Osteoblast (primary cell): ENCODE data around the gene SRP19. TPM values are rescaled to one million over a fixed set of nuclear protein-coding genes. Genes with fewer than 3 reads are reported as not detected.

Source experiments
- DNase-seq: peaks from one replicate; pipeline ENCODE4 v3.0.0; 2011; ENCODE audit warnings: low spot score, mixed read lengths; ENCODE audit not compliant: insufficient read length; ENCODE audit errors: missing footprints
- H2AFZ ChIP-seq: 2 replicates; pipeline ENCODE4 v1.6.0; 2011; ENCODE audit warnings: mild to moderate bottlenecking, low read length
- H3K27ac ChIP-seq: 2 replicates; pipeline ENCODE4 v1.5.1; 2011; ENCODE audit warnings: mild to moderate bottlenecking, low read depth, low read length, moderate library complexity
- H3K27me3 ChIP-seq: 2 replicates; pipeline ENCODE4 v1.6.0; 2012; ENCODE audit warnings: mild to moderate bottlenecking, control low read depth, inconsistent platforms, low read length, moderate library complexity; ENCODE audit not compliant: insufficient read depth
- H3K36me3 ChIP-seq: 2 replicates; pipeline ENCODE4 v1.5.1; 2011; ENCODE audit warnings: mild to moderate bottlenecking, low read length, control low read depth, moderate library complexity; ENCODE audit not compliant: insufficient read depth
- H3K4me1 ChIP-seq: 2 replicates; pipeline ENCODE4 v1.5.1; 2011; ENCODE audit warnings: mild to moderate bottlenecking, low read length, control low read depth, moderate library complexity; ENCODE audit not compliant: insufficient read depth
- H3K4me2 ChIP-seq: 2 replicates; pipeline ENCODE4 v1.6.0; 2011; ENCODE audit warnings: mild to moderate bottlenecking, low read length; ENCODE audit not compliant: insufficient read depth
- H3K4me3 ChIP-seq: fragments of 200-600 bp; sonication (generic); 3 replicates; pipeline ENCODE4 v1.5.1; 2012; ENCODE audit warnings: mild to moderate bottlenecking, low read length, inconsistent platforms; ENCODE audit not compliant: insufficient read depth
- H3K79me2 ChIP-seq: 2 replicates; pipeline ENCODE4 v1.6.0; 2012; ENCODE audit warnings: mild to moderate bottlenecking, low read length, control low read depth, inconsistent platforms; ENCODE audit not compliant: insufficient read depth
- H3K9me3 ChIP-seq: 2 replicates; pipeline ENCODE4 v1.5.1; 2011; ENCODE audit warnings: low read depth, low read length, control low read depth
- H4K20me1 ChIP-seq: 2 replicates; pipeline ENCODE4 v1.6.0; 2012; ENCODE audit warnings: mild to moderate bottlenecking, low read length, control low read depth; ENCODE audit not compliant: insufficient read depth
- total RNA-seq: library from RNA; depleted of rRNA; stranded (reverse); fragments of >200 nt; gene quantifications from 2 replicates; pipeline ENCODE4 v1.2.3, GENCODE V29; 2012
- TF ChIP-seq, protein P1 (sequence below): IDR thresholded peaks from 2 replicates; pipeline ENCODE4 v1.5.1; 2011; ENCODE audit warnings: mild to moderate bottlenecking, low read depth, low read length, moderate library complexity; ENCODE audit errors: extremely low read depth

SRP19 gene
- total RNA-seq, 1 donor: 59.0 TPM

DNA sequence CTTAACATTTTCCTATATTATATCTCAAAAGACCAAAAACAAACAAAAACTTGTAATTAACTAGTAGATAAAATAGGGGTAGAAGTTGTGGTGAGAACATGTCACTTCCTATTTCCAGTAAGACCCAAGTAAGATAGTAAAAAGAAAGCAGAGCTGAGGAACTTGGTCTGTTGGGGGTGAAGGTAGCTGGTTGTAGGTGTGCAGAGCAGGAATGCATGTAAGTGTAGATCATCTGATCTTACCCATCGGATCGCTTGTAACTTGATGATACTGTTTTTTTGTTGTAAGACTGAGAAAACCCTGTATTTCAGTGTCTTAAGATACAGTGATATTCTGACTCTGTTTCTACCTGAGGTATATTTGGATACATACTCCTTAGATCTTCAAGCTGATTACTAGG lies 5.7 kb downstream of the SRP19 start:
- no peak overlapping the region for H2AFZ ChIP-seq
- H3K36me3 ChIP-seq: peaks cover 83% of the 10 kb centered on the region
- no peak overlapping the region for H3K27ac ChIP-seq
- peaks cover 13% of the 10 kb centered on the region for H4K20me1 ChIP-seq
- TF ChIP-seq, protein P1, sequence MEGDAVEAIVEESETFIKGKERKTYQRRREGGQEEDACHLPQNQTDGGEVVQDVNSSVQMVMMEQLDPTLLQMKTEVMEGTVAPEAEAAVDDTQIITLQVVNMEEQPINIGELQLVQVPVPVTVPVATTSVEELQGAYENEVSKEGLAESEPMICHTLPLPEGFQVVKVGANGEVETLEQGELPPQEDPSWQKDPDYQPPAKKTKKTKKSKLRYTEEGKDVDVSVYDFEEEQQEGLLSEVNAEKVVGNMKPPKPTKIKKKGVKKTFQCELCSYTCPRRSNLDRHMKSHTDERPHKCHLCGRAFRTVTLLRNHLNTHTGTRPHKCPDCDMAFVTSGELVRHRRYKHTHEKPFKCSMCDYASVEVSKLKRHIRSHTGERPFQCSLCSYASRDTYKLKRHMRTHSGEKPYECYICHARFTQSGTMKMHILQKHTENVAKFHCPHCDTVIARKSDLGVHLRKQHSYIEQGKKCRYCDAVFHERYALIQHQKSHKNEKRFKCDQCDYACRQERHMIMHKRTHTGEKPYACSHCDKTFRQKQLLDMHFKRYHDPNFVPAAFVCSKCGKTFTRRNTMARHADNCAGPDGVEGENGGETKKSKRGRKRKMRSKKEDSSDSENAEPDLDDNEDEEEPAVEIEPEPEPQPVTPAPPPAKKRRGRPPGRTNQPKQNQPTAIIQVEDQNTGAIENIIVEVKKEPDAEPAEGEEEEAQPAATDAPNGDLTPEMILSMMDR: no peak
- H3K79me2 ChIP-seq: peaks cover 52% of the 10 kb centered on the region
- H3K9me3 ChIP-seq: no peaks in the 10 kb centered on the region
- peaks cover 19% of the 10 kb centered on the region for H3K4me1 ChIP-seq
- no peaks in the 10 kb centered on the region for H3K27me3 ChIP-seq
- H3K4me2 ChIP-seq: no peak overlapping the region
- no peak overlapping the region for H3K4me3 ChIP-seq
- DNase-seq: no peak

DNA sequence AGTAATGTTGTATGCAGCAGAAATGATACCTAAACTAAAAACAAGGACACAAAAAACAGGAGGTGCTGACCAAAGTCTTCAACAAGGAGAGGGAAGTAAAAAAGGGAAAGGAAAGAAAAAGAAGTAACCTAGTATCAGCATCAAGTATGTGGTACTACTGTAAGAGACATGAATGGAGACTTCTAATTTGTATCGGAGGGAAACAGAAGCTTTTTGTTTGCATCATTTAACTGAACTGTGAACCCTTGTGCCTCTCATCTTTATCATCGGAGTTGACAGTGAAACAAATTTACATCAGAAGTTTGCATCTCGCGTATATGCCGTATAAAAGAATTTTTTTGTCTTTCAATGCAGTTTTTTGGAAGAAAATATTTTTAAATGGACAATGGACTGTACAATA lies 6.3 kb downstream of the SRP19 start:
- Histone ChIP-seq H3K4me3 (no peak overlapping the region), H3K79me2 (peaks cover 45% of the 10 kb centered on the region), H4K20me1 (peaks cover 13% of the 10 kb centered on the region), H3K27me3 (no peaks in the 10 kb centered on the region), H3K27ac (no peak overlapping the region), H3K36me3 (peaks cover 84% of the 10 kb centered on the region), H2AFZ (no peak overlapping the region), H3K9me3 (no peaks in the 10 kb centered on the region), H3K4me1 (peaks cover 14% of the 10 kb centered on the region), H3K4me2 (no peak overlapping the region)
- TF ChIP-seq, protein P1: no peak
- DNase-seq: no peak

DNA sequence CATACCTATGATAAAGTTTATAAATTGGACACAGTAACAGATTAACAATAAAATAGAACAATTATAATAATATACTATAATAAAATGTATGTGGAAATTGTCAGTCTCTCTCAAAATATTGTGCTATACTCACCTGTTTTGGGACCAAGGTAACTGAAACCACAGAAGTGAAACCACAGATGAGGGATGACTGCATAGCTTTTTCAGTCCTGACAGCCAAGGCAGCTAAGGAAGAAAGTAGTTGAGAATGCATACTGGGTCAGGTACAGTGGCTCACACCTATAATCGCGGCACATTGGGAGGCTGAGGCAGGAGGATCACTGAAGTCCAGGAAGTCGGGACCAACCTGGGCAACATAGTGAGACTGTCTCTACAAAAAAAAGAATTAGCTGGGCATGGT lies 8.9 kb downstream of the SRP19 start:
- TF ChIP-seq, protein P1: no peak

DNA sequence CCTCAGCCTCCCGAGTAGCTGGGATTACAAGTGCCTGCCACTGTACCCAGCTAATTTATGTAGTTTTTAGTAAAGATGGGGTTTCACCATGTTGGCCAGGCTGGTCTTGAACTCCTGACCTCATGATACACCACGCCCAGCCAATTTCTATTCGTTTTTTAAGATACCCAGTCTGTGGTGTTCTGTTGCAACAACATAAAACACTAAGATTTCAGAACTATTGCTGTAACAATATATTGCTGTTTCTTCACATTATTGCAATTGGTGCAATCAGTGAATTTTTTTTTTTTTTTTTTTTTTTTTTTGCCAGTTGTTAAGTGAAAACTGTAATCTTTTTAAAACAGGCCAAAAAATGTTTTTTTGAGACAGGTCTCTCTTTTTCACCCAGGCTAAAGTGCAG lies 9.9 kb downstream of the SRP19 start:
- no peak for DNase-seq
- H2AFZ ChIP-seq: no peak overlapping the region
- H3K9me3 ChIP-seq: no peaks in the 10 kb centered on the region
- no peak overlapping the region for H3K4me2 ChIP-seq
- TF ChIP-seq, protein P1: no peak
- peaks cover 16% of the 10 kb centered on the region for H3K79me2 ChIP-seq
- H3K36me3 ChIP-seq: peaks cover 67% of the 10 kb centered on the region
- H4K20me1 ChIP-seq: no peaks in the 10 kb centered on the region
- H3K4me3 ChIP-seq: no peak overlapping the region
- no peaks in the 10 kb centered on the region for H3K4me1 ChIP-seq
- H3K27ac ChIP-seq: no peak overlapping the region
- H3K27me3 ChIP-seq: no peaks in the 10 kb centered on the region

More for the DNA sequence above, 8.9 kb downstream of the SRP19 start:
- Histone ChIP-seq H3K9me3 (no peaks in the 10 kb centered on the region), H3K4me1 (peaks cover 1% of the 10 kb centered on the region), H3K79me2 (peaks cover 21% of the 10 kb centered on the region), H3K4me3 (no peak overlapping the region), H3K27me3 (no peaks in the 10 kb centered on the region), H2AFZ (no peak overlapping the region), H3K27ac (no peak overlapping the region), H4K20me1 (no peaks in the 10 kb centered on the region), H3K36me3 (peaks cover 67% of the 10 kb centered on the region), H3K4me2 (no peak overlapping the region)
- no peak for DNase-seq
